Breast epithelium (tissue), 3 donors: ENCODE results near the gene MPP4.

Experiments
- POLR2AphosphoS5 ChIP-seq, 3 donors: sonication (generic); formaldehyde crosslinking; IDR thresholded peaks; one replicate each; pipeline ENCODE4 v1.6.1; 2017; ENCODE audit warnings: antibody characterized with exemption in 3 of 3
- TF ChIP-seq, protein P1 (sequence below), 3 donors: fragments of 450-650 bp; IDR thresholded peaks; one replicate each; pipeline ENCODE4 v1.5.1; 2016 to 2017; ENCODE audit warnings: antibody characterized with exemption in 3 of 3, mild to moderate bottlenecking in 3 of 3, moderate library complexity in 3 of 3

DNA sequence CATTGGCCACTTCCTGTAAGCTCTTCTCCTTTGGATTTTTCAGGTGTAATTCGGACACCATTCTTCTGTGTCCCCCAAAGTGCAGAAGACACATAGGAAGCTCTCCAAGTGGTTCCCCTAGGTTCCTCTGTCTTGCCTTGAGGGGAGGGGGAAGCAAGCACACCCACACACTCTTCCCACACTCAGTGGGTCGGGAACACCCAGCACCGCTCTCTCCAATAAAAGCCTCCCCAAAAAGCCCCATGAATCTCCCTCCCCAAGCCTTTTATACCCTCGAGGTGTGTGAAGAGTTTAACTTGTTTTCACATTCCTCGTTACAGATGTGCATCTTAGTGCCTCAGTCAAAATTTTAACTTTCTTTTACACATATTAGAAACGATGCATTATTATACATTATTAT, 45.2 kb downstream of the MPP4 start:
- no peak for TF ChIP-seq POLR2AphosphoS5 (IDR thresholded peaks at IDR 0.05)
- TF ChIP-seq, protein P1, sequence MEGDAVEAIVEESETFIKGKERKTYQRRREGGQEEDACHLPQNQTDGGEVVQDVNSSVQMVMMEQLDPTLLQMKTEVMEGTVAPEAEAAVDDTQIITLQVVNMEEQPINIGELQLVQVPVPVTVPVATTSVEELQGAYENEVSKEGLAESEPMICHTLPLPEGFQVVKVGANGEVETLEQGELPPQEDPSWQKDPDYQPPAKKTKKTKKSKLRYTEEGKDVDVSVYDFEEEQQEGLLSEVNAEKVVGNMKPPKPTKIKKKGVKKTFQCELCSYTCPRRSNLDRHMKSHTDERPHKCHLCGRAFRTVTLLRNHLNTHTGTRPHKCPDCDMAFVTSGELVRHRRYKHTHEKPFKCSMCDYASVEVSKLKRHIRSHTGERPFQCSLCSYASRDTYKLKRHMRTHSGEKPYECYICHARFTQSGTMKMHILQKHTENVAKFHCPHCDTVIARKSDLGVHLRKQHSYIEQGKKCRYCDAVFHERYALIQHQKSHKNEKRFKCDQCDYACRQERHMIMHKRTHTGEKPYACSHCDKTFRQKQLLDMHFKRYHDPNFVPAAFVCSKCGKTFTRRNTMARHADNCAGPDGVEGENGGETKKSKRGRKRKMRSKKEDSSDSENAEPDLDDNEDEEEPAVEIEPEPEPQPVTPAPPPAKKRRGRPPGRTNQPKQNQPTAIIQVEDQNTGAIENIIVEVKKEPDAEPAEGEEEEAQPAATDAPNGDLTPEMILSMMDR (IDR thresholded peaks at IDR 0.05): no peak
